OCI-LY7 (cell line): ENCODE measurements around the gene LYPD1. TPM values are rescaled to one million over a fixed set of nuclear protein-coding genes. Genes with fewer than 3 reads are reported as not detected.

Source experiments
- BruUV-seq: library from RNA; stranded (reverse); fragments of 400-500 nt; replicated peaks from 2 replicates; lab custom pipeline; 2021; lab: Mats Ljungman, UMichigan
- CTCF ChIA-PET: fragments of 300-600 bp; sonication (Branson Sonifier 250); formaldehyde crosslinking; loops from one replicate; lab custom pipeline; 2022; ENCODE audit warnings: antibody characterized with exemption; ENCODE audit not compliant: unreplicated experiment; lab: Charles Lee
- POLR2A ChIA-PET: fragments of 300-600 bp; sonication (Branson Sonifier 250); formaldehyde crosslinking; loops from one replicate; lab custom pipeline; 2022; ENCODE audit warnings: antibody characterized with exemption; lab: Charles Lee
- DNase-seq: peaks from one replicate; pipeline ENCODE4 v3.0.0-alpha.2; 2015; ENCODE audit warnings: low spot score
- H2AFZ ChIP-seq: fragments of 200-600 bp; sonication (generic), shearing (Covaris generic); 2 replicates; pipeline ENCODE4 v1.6.1; 2014; ENCODE audit warnings: mild to moderate bottlenecking, antibody characterized with exemption, low read length, moderate library complexity
- H3K27ac ChIP-seq: fragments of 200-600 bp; sonication (generic); 2 replicates; pipeline ENCODE4 v1.5.1; 2014; ENCODE audit warnings: mixed run types, low read depth, mild to moderate bottlenecking, moderate library complexity, low read length, inconsistent platforms; ENCODE audit not compliant: poor library complexity, severe bottlenecking
- H3K36me3 ChIP-seq: fragments of 200-600 bp; sonication (generic); 2 replicates; pipeline ENCODE4 v1.6.1; 2014; ENCODE audit warnings: mild to moderate bottlenecking, antibody characterized with exemption, low read length, moderate library complexity, mixed read lengths; ENCODE audit not compliant: insufficient read depth
- H3K4me1 ChIP-seq: fragments of 200-600 bp; sonication (generic); 2 replicates; pipeline ENCODE4 v1.5.1; 2014; ENCODE audit warnings: mild to moderate bottlenecking, low read length; ENCODE audit not compliant: insufficient read depth, poor library complexity, severe bottlenecking
- H3K4me2 ChIP-seq: fragments of 200-600 bp; sonication (generic); 2 replicates; pipeline ENCODE4 v1.6.1; 2014; ENCODE audit warnings: mild to moderate bottlenecking, low read length
- H3K4me3 ChIP-seq: fragments of 200-600 bp; sonication (generic); 2 replicates; pipeline ENCODE4 v1.5.1; 2014; ENCODE audit warnings: mild to moderate bottlenecking, low read depth, low read length; ENCODE audit not compliant: poor library complexity, severe bottlenecking
- H3K79me2 ChIP-seq: fragments of 200-600 bp; sonication (generic); 2 replicates; pipeline ENCODE4 v1.6.1; 2016; ENCODE audit warnings: low read depth, mild to moderate bottlenecking, low read length, moderate library complexity, mixed read lengths; ENCODE audit not compliant: insufficient read depth
- H3K9me2 ChIP-seq: fragments of 200-600 bp; sonication (generic); 2 replicates; pipeline ENCODE4 v1.6.1; 2016; ENCODE audit warnings: mild to moderate bottlenecking, low read length, mixed read lengths; ENCODE audit not compliant: insufficient read depth
- H3K9me3 ChIP-seq: fragments of 200-600 bp; sonication (generic); 2 replicates; pipeline ENCODE4 v1.6.1; 2014; ENCODE audit warnings: mild to moderate bottlenecking, mixed run types, low read length, mixed read lengths
- H4K20me1 ChIP-seq: fragments of 200-600 bp; sonication (generic); 2 replicates; pipeline ENCODE4 v1.6.1; 2014; ENCODE audit warnings: mild to moderate bottlenecking, antibody characterized with exemption, low read length, moderate library complexity, mixed read lengths; ENCODE audit not compliant: insufficient read depth
- CTCF ChIP-seq: fragments of 200-600 bp; sonication (generic); conservative IDR thresholded peaks from 2 replicates; pipeline ENCODE4 v1.5.1; 2014; ENCODE audit warnings: mild to moderate bottlenecking, antibody characterized with exemption, low read length, moderate library complexity, mixed read lengths
- EZH2phosphoT487 ChIP-seq: fragments of 200-600 bp; sonication (generic); IDR thresholded peaks from 2 replicates; pipeline ENCODE4 v1.6.1; 2018; ENCODE audit warnings: low read depth, borderline replicate concordance, mild to moderate bottlenecking, mixed run types, antibody characterized with exemption, low read length, moderate library complexity, mixed read lengths
- intact Hi-C: fragments of 100-400 bp; cut with micrococcal nuclease; formaldehyde crosslinking; loops from one replicate; pipeline ENCODE4 v1.10.0; 2022; ENCODE audit not compliant: unreplicated experiment
- total RNA-seq, 2 experiments: library from RNA; depleted of rRNA in 1 of 2; stranded (reverse); fragments of >200 nt in 1 of 2; shearing (Covaris generic) in 1 of 2; gene quantifications; 2 replicates each; pipeline ENCODE4 v1.2.3, GENCODE V29; 2014 to 2022

The LYPD1 gene
- total RNA-seq, 2 experiments from 2014 or later, result 1.4 to 1.8 TPM

DNA sequence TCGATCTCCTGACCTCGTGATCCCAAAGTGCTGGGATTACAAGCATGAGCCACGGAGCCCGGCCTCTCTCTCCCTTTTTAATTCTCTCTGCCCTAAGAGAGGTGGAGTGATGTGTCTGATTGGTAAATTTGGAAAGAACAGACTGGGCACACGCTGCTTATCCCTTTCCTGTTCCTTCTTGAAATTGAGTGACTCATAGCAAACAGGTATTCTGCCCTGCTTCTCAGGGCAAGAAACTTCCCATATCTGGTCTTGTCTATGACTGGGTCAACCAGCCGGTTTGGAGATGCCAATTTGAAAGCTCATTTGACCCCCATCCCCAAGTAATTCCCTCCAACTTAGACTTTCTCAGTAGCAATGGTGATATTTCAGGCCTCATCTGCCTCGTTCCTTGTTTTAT, 15.0 kb downstream of the LYPD1 start:
- no peak overlapping the region for H3K27ac ChIP-seq
- POLR2A ChIA-PET, result interaction anchor here (0.7 kb wide), 1 partner anchor 10 kb away, joined by 4 read pairs; no protein-coding TSS in a partner anchor
- intact Hi-C loops, result no loop called here
- H3K4me3 ChIP-seq, result no peak overlapping the region
- H3K79me2 ChIP-seq, result no peaks in the 10 kb centered on the region
- H3K9me3 ChIP-seq, result no peaks in the 10 kb centered on the region
- TF ChIP-seq EZH2phosphoT487, result no peak
- TF ChIP-seq CTCF, result no peak
- H4K20me1 ChIP-seq, result no peaks in the 10 kb centered on the region
- CTCF ChIA-PET, result no interaction called here
- H3K36me3 ChIP-seq, result no peaks in the 10 kb centered on the region
- DNase-seq, result no peak
- BruUV-seq, result no TSS peak
- no peak overlapping the region for H2AFZ ChIP-seq
- no peaks in the 10 kb centered on the region for H3K9me2 ChIP-seq
- no peak overlapping the region for H3K4me2 ChIP-seq
- no peaks in the 10 kb centered on the region for H3K4me1 ChIP-seq

DNA sequence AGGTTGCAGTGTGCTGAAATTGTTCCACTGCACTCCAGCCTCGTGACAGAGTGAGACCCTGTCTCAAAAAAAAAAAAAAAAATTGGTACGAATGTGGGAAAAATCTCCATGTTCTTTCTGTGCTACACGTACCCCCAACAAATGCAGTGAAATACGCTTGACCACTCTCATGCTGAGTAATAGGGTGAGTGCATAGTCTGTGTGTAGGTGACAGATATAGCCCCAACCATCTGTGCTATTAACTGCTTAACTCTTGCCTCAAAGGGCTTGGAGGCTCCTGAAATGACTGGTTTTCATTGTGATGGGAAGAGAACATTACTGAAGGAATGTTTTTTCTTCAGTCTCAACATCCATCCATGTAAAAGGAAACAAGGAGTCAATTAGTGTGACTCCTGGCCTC, 15.7 kb downstream of the LYPD1 start:
- ChIA-PET CTCF (no interaction called here), POLR2A (interaction anchor here (0.7 kb wide), 1 partner anchor 9 kb away, joined by 4 read pairs; no protein-coding TSS in a partner anchor)
- Histone ChIP-seq H3K9me2 (no peaks in the 10 kb centered on the region), H3K4me1 (peaks cover 2% of the 10 kb centered on the region), H3K79me2 (no peaks in the 10 kb centered on the region), H4K20me1 (no peaks in the 10 kb centered on the region), H3K4me2 (no peak overlapping the region), H3K9me3 (no peaks in the 10 kb centered on the region), H3K27ac (no peak overlapping the region), H2AFZ (no peak overlapping the region), H3K4me3 (no peak overlapping the region), H3K36me3 (no peaks in the 10 kb centered on the region)
- intact Hi-C loops, result no loop called here
- BruUV-seq, result no TSS peak
- DNase-seq, result no peak
- no peak for TF ChIP-seq EZH2phosphoT487
- TF ChIP-seq CTCF, result no peak

GRCh38 chr2:132652474-132652873, 17.5 kb downstream of the LYPD1 start:
- no peak for TF ChIP-seq EZH2phosphoT487
- no peak for TF ChIP-seq CTCF
- H3K36me3 ChIP-seq, result no peaks in the 10 kb centered on the region
- no peak overlapping the region for H3K4me3 ChIP-seq
- intact Hi-C loops, result no loop called here
- no peak for DNase-seq
- H3K9me3 ChIP-seq, result no peaks in the 10 kb centered on the region
- no peaks in the 10 kb centered on the region for H3K79me2 ChIP-seq
- ChIA-PET POLR2A (no interaction called here), CTCF (no interaction called here)
- no peaks in the 10 kb centered on the region for H4K20me1 ChIP-seq
- no peak overlapping the region for H3K4me2 ChIP-seq
- H2AFZ ChIP-seq, result no peak overlapping the region
- BruUV-seq, result no TSS peak
- H3K27ac ChIP-seq, result no peak overlapping the region
- peaks cover 20% of the 10 kb centered on the region for H3K4me1 ChIP-seq
- no peaks in the 10 kb centered on the region for H3K9me2 ChIP-seq
